ENCODE results near the gene OTUB1.

The OTUB1 gene

DNA sequence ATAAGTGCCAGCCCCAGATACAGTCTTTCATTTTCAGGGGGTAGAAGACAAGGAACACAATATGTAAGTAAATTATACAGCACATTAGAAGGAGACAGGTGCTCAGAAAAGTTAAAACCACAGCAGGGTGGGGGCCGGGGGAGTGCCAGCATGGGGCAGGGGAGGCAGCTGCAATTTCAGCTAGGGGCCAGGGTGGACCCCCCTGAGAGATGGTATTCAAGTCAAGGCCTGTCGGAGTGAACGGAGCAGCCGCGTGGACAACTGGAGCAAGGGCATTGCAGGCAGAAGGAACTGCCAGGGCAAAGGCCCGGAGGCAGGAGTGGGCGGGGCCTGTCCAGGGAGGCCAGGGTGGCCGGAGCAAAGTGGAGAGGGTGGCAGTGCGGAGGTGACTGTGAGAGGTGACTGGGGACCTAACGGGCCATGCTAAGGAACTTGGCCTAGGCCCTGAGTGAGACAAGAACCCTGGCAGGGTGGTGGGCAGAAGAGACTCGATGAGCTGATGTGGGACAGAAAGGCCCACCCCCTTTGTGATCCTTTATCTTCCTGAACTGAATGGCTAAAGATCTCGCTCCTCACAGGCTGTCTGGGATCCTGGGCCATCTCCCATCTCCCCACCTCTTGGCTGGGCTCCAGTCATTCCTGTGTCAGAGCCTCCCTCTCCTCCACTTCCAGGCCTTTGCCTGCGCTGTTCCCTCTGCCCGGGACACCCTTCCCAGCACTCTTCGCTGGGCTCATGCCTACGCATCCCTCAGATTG is 27.1 kb downstream of the OTUB1 start:
- no peak for DNase-seq (ENCODE audit: extremely low read depth, low read depth)
- TF ChIP-seq, protein P1, sequence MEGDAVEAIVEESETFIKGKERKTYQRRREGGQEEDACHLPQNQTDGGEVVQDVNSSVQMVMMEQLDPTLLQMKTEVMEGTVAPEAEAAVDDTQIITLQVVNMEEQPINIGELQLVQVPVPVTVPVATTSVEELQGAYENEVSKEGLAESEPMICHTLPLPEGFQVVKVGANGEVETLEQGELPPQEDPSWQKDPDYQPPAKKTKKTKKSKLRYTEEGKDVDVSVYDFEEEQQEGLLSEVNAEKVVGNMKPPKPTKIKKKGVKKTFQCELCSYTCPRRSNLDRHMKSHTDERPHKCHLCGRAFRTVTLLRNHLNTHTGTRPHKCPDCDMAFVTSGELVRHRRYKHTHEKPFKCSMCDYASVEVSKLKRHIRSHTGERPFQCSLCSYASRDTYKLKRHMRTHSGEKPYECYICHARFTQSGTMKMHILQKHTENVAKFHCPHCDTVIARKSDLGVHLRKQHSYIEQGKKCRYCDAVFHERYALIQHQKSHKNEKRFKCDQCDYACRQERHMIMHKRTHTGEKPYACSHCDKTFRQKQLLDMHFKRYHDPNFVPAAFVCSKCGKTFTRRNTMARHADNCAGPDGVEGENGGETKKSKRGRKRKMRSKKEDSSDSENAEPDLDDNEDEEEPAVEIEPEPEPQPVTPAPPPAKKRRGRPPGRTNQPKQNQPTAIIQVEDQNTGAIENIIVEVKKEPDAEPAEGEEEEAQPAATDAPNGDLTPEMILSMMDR (IDR thresholded peaks at IDR 0.05; ENCODE audit: low read depth, low read length): no peak

DNA sequence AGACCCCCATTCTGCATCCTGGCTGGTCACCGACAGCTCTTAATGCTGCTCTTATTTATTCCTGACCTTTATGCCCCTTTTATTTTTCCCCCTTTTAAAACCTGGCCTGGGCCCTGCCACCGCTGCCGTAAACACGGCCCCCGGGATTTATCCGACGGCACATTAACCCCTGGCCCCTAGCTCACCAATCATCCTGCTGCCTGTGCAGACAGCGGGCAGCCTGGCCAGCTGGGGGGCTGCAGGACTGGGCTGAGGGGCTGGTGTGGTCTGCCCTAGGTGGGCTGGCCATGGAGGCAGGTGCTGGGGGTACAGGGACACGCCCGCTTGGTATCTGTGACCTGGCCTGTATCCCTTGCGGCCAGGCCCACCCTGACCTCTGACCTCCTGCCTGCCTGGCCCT is 28.1 kb downstream of the OTUB1 start:
- TF ChIP-seq, protein P1 (IDR thresholded peaks at IDR 0.05; ENCODE audit: low read depth, low read length): no peak
- no peak for DNase-seq (ENCODE audit: extremely low read depth, low read depth)

DNA sequence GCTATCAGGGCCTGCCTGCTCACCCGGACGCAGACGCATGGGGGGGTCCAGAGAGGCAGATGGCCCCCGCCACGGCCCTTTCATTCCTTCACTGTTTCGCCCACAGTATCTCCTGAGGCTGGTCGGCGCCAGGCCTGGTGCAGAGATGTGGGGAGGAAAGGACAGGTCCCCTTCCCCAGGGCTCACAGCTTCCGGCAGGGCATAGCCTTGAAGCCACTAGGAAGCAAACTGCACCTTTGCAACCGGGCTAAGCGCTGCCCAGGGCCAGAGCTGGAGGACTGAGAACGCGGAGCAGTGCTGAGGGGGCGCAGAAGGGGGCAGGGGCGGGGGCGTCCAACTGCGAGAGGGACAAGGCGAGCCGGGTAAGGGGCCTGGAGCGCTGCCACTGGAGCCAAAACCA is 29.3 kb downstream of the OTUB1 start:
- TF ChIP-seq, protein P1 (IDR thresholded peaks at IDR 0.05; ENCODE audit: low read depth, low read length): no peak
- DNase-seq (ENCODE audit: extremely low read depth, low read depth): no peak

DNA sequence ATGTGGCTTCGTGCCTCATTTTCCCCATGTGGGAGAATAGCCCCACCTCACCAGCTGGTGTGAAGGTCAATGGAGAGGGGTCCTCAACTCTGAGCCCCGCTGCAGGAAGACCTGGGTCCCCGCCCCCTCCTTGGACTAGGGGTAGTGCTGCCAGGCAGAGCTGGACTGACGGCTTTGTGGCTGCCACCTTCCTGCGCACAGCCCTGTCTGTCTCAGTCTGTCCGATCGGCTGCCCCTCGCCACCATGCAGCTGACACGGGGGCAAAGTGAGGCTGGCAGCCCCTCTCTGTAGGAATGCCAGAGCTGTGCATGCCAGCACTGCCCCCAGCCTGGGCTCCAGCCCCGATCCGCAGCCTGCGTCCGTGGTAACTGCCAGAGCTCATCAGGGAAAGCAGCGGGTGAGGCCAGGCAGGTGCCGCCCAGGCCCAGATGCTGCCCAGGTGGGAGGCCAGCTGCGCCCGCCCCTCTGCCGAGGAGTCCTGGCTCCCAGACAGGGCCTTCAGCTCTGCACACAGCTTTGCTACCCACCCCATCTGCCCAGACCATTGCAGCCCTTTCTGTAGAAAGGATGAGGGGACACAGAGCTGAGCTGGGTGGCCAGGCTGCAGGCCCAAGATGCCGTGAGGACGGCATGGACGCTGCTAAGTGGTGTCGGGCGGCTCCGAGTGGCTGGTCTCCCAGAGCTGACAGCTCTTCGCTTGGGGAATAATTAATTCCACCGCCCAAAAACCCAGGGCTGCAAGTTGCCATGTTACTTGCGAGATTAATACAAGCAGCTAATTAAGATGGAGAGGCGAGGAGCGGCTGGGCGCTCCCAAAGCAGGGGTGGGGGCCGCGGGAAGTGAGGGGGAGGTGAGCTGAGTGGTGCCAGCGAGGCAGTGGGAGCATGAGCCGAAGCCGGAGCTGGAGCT is 30.0 kb downstream of the OTUB1 start:
- TF ChIP-seq, protein P1 (IDR thresholded peaks at IDR 0.05; ENCODE audit: low read depth, low read length): no peak
- DNase-seq (ENCODE audit: extremely low read depth, low read depth): no peak

DNA sequence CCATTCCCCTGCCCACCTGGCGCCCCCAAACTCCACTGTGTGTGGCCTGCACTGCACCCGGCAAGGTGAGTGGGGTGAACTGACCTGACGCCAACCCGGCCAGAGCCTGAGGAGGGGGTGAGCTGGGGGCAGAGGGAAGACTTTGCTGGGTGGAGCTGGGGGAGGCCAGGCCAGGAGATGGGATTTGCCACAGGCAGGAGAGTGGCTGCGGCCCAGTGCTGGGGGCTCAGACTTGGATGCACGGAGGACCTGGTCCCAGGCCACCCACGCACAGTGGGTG is 31.6 kb downstream of the OTUB1 start:
- TF ChIP-seq, protein P1 (IDR thresholded peaks at IDR 0.05; ENCODE audit: low read depth, low read length): no peak
- DNase-seq (ENCODE audit: extremely low read depth, low read depth): no peak

DNA sequence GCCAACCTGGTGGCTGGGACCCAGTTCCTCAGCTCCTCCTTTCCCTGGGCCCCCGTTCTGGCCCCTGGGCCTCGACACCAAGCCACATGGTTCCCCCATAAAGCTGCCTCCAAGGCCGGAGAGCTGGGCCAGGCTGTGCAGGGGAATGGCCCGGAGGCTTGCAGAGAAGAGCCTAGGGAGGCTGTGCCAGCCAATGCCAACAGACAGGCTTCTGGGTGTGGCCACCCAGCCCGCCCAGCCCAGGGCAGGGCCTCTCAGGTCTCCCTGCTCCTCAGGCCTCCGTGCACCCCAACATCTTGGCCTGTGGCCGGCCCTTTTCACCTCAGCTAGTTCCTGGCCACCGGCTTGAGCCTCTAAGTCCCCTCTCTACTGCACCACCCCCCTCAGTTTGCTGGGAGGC is 32.1 kb downstream of the OTUB1 start:
- TF ChIP-seq, protein P1 (IDR thresholded peaks at IDR 0.05; ENCODE audit: low read depth, low read length): no peak

More for the DNA sequence above, 32.1 kb downstream of the OTUB1 start:
- no peak for DNase-seq (ENCODE audit: extremely low read depth, low read depth)
